CD4-positive, CD25-positive, alpha-beta regulatory T cell (primary cell): ENCODE data around the gene ETV6. TPM values are rescaled to one million over a fixed set of nuclear protein-coding genes. Genes with fewer than 3 reads are reported as not detected.

Experiments used
- ATAC-seq, 2 donors: fragments of 150-1000 bp; cut with Tn5 transposase; one replicate each; pipeline ENCODE4 v1.10.0; 2021; ENCODE audit warnings: low read depth in 2 of 2, moderate number of reproducible peaks in 2 of 2, moderate library complexity in 1 of 2
- DNase-seq, 3 donors: peaks; one replicate each; pipeline versions ENCODE4 v3.0.0 to v3.0.0-alpha.2; 2012 to 2022; ENCODE audit warnings: mixed read lengths in 1 of 3
- H3K27ac ChIP-seq: one replicate; pipeline ENCODE4 v1.7.0; 2013; ENCODE audit warnings: mild to moderate bottlenecking, low read length; ENCODE audit not compliant: insufficient read depth, poor library complexity, severe bottlenecking
- H3K27me3 ChIP-seq: one replicate; pipeline ENCODE4 v1.7.0; 2013; ENCODE audit warnings: low read length; ENCODE audit not compliant: control insufficient read depth, insufficient read depth
- H3K36me3 ChIP-seq: one replicate; pipeline ENCODE4 v1.7.0; 2013; ENCODE audit warnings: mild to moderate bottlenecking, low read length, moderate library complexity; ENCODE audit not compliant: control insufficient read depth, insufficient read depth
- H3K4me1 ChIP-seq: 2 replicates; pipeline ENCODE4 v1.7.0; 2013; ENCODE audit warnings: mild to moderate bottlenecking, low read length; ENCODE audit not compliant: insufficient read depth, control insufficient read depth, poor library complexity, severe bottlenecking
- H3K4me3 ChIP-seq: one replicate; pipeline ENCODE4 v1.7.0; 2013; ENCODE audit warnings: low read depth, mild to moderate bottlenecking, low read length, moderate library complexity
- H3K9me3 ChIP-seq, 2 experiments: 1 replicate in 1 of 2; 2 replicates in 1 of 2; pipeline ENCODE4 v1.7.0; 2013; ENCODE audit warnings: low read length in 2 of 2, mild to moderate bottlenecking in 1 of 2, moderate library complexity in 1 of 2; ENCODE audit not compliant: control insufficient read depth in 2 of 2
- H3K27ac Mint-ChIP-seq, 3 donors: one replicate each; pipeline ENCODE4 v1.8.0; 2020 to 2022; ENCODE audit warnings: mild to moderate bottlenecking in 3 of 3, mixed read lengths in 3 of 3, moderate library complexity in 2 of 3
- H3K27me3 Mint-ChIP-seq: one replicate; pipeline ENCODE4 v1.8.0; 2022; ENCODE audit warnings: mild to moderate bottlenecking, mixed read lengths
- H3K36me3 Mint-ChIP-seq: one replicate; pipeline ENCODE4 v1.8.0; 2020; ENCODE audit warnings: mixed read lengths
- H3K4me1 Mint-ChIP-seq, 4 donors: one replicate each; pipeline ENCODE4 v1.8.0; 2020 to 2022; ENCODE audit warnings: mixed read lengths in 4 of 4, mild to moderate bottlenecking in 1 of 4
- H3K4me3 Mint-ChIP-seq, 4 donors: one replicate each; pipeline ENCODE4 v1.8.0; 2020 to 2022; ENCODE audit warnings: mild to moderate bottlenecking in 4 of 4, mixed read lengths in 4 of 4, moderate library complexity in 3 of 4
- H3K9me3 Mint-ChIP-seq, 7 donors: one replicate each; pipeline ENCODE4 v1.8.0; 2020 to 2022; ENCODE audit warnings: mixed read lengths in 7 of 7, mild to moderate bottlenecking in 3 of 7, moderate library complexity in 2 of 7
- polyA plus RNA-seq, 4 donors: library from polyadenylated mRNA; unstranded; fragments of 300-500 nt; fragmentation: Illumina TruSeq; gene quantifications; one replicate each; pipeline ENCODE4 v1.2.3, GENCODE V29; 2021
- total RNA-seq: library from RNA; stranded (reverse); gene quantifications from one replicate; pipeline ENCODE4 v1.2.3, GENCODE V29; 2022

Gene ETV6
- total and polyA plus RNA-seq, 5 donors from 2014 or later = 2.5 to 62.5 (median 4.1) TPM

GRCh38 chr12:11819643-11820042, 170.2 kb downstream of the ETV6 start:
- Histone ChIP-seq H3K27ac (no peak overlapping the region), H3K9me3 (no peaks in the 10 kb centered on the region)
- ATAC-seq = no peak

GRCh38 chr12:11820476-11820875, 171.0 kb downstream of the ETV6 start:
- peaks cover 14 to 32% (median 21%) of the 10 kb centered on the region in 4 donors for H3K4me1 Mint-ChIP-seq
- no peaks in the 10 kb centered on the region for H3K36me3 ChIP-seq
- H3K4me3 Mint-ChIP-seq = no peak overlapping the region
- ATAC-seq = no peak
- H3K27me3 ChIP-seq = no peaks in the 10 kb centered on the region
- H3K9me3 Mint-ChIP-seq = peaks cover 0 to 2% (median 0%) of the 10 kb centered on the region in 7 donors
- H3K4me1 ChIP-seq = peaks cover 7% of the 10 kb centered on the region
- no peak overlapping the region for H3K4me3 ChIP-seq
- H3K27ac Mint-ChIP-seq = no peak overlapping the region
- H3K36me3 Mint-ChIP-seq = peaks cover 8% of the 10 kb centered on the region
- no peaks in the 10 kb centered on the region for H3K27me3 Mint-ChIP-seq
- no peak for DNase-seq
- H3K9me3 ChIP-seq = no peaks in the 10 kb centered on the region
- H3K27ac ChIP-seq = no peak overlapping the region

More at GRCh38 chr12:11819643-11820042, 170.2 kb downstream of the ETV6 start:
- H3K4me3 Mint-ChIP-seq = no peak overlapping the region
- peaks cover 14 to 27% (median 20%) of the 10 kb centered on the region in 4 donors for H3K4me1 Mint-ChIP-seq
- H3K27ac Mint-ChIP-seq = no peak overlapping the region
- Histone ChIP-seq H3K4me3 (no peak overlapping the region), H3K4me1 (peaks cover 7% of the 10 kb centered on the region), H3K27me3 (no peaks in the 10 kb centered on the region), H3K36me3 (no peaks in the 10 kb centered on the region)
- H3K36me3 Mint-ChIP-seq = peaks cover 3% of the 10 kb centered on the region
- H3K9me3 Mint-ChIP-seq = peaks cover 0 to 2% (median 0%) of the 10 kb centered on the region in 7 donors
- H3K27me3 Mint-ChIP-seq = no peaks in the 10 kb centered on the region
- DNase-seq = no peak

GRCh38 chr12:11821386-11822080, 172.1 kb downstream of the ETV6 start:
- Mint-ChIP-seq H3K27me3 (no peaks in the 10 kb centered on the region), H3K4me3 (no peak overlapping the region), H3K36me3 (peaks cover 8% of the 10 kb centered on the region), H3K9me3 (peaks cover 0 to 2% (median 0%) of the 10 kb centered on the region in 7 donors), H3K4me1 (peaks cover 14 to 32% (median 20%) of the 10 kb centered on the region in 4 donors), H3K27ac (peak overlapping the region in 1 of 3 donors; percentile 80)
- DNase-seq = no peak
- H3K9me3 ChIP-seq = no peaks in the 10 kb centered on the region
- H3K36me3 ChIP-seq = peaks cover 2% of the 10 kb centered on the region
- no peaks in the 10 kb centered on the region for H3K27me3 ChIP-seq
- ATAC-seq = no peak
- H3K4me3 ChIP-seq = peak overlapping the region; percentile 16
- no peak overlapping the region for H3K27ac ChIP-seq
- H3K4me1 ChIP-seq = peaks cover 7% of the 10 kb centered on the region

- H3K9me3 Mint-ChIP-seq = peaks cover 0 to 2% (median 0%) of the 10 kb centered on the region in 7 donors
- H3K4me1 Mint-ChIP-seq = peaks cover 13 to 32% (median 19%) of the 10 kb centered on the region in 4 donors
- H3K27ac ChIP-seq = no peak overlapping the region
- peaks cover 8% of the 10 kb centered on the region for H3K36me3 Mint-ChIP-seq
- H3K4me1 ChIP-seq = peaks cover 7% of the 10 kb centered on the region
- peaks cover 3% of the 10 kb centered on the region for H3K36me3 ChIP-seq
- DNase-seq (peak in 2 of 3 donors; percentile 5 to 16), ATAC-seq (peak in 1 of 2 donors; percentile 37)
- H3K4me3 Mint-ChIP-seq = peak overlapping the region in 2 of 4 donors; percentile 49 to 66
- H3K27me3 ChIP-seq = no peaks in the 10 kb centered on the region
- peak overlapping the region; percentile 16 for H3K4me3 ChIP-seq
- H3K27ac Mint-ChIP-seq = peak overlapping the region in 2 of 3 donors; percentile 80 to 88
- no peaks in the 10 kb centered on the region for H3K27me3 Mint-ChIP-seq
- no peaks in the 10 kb centered on the region for H3K9me3 ChIP-seq
Observed at GRCh38 chr12:11822081-11822834, 172.8 kb downstream of the ETV6 start.

GRCh38 chr12:11823043-11823442, 173.6 kb downstream of the ETV6 start:
- DNase-seq = no peak
- H3K9me3 ChIP-seq = no peaks in the 10 kb centered on the region
- H3K27ac ChIP-seq = no peak overlapping the region
- Mint-ChIP-seq H3K27ac (peak overlapping the region in 1 of 3 donors; percentile 80), H3K27me3 (no peaks in the 10 kb centered on the region), H3K9me3 (peaks cover 0 to 2% (median 0%) of the 10 kb centered on the region in 7 donors), H3K4me1 (peaks cover 10 to 32% (median 18%) of the 10 kb centered on the region in 4 donors), H3K36me3 (peaks cover 8% of the 10 kb centered on the region), H3K4me3 (no peak overlapping the region)
- ATAC-seq = no peak
- H3K4me1 ChIP-seq = peaks cover 7% of the 10 kb centered on the region
- no peaks in the 10 kb centered on the region for H3K27me3 ChIP-seq
- H3K36me3 ChIP-seq = peaks cover 3% of the 10 kb centered on the region
- no peak overlapping the region for H3K4me3 ChIP-seq

GRCh38 chr12:11823593-11823992, 174.1 kb downstream of the ETV6 start:
- Histone ChIP-seq H3K27me3 (no peaks in the 10 kb centered on the region), H3K36me3 (peaks cover 3% of the 10 kb centered on the region), H3K9me3 (no peaks in the 10 kb centered on the region), H3K4me1 (peaks cover 7% of the 10 kb centered on the region), H3K4me3 (no peak overlapping the region), H3K27ac (no peak overlapping the region)
- Mint-ChIP-seq H3K9me3 (peaks cover 0 to 2% (median 0%) of the 10 kb centered on the region in 7 donors), H3K36me3 (peaks cover 8% of the 10 kb centered on the region), H3K4me1 (peaks cover 10 to 32% (median 18%) of the 10 kb centered on the region in 4 donors), H3K27me3 (no peaks in the 10 kb centered on the region), H3K4me3 (no peak overlapping the region), H3K27ac (peak overlapping the region in 1 of 3 donors; percentile 32)
- DNase-seq (no peak), ATAC-seq (no peak)

GRCh38 chr12:11824069-11824468, 174.6 kb downstream of the ETV6 start:
- ATAC-seq (no peak), DNase-seq (no peak)
- Histone ChIP-seq H3K27me3 (no peaks in the 10 kb centered on the region), H3K27ac (no peak overlapping the region), H3K4me3 (no peak overlapping the region), H3K4me1 (peaks cover 7% of the 10 kb centered on the region), H3K9me3 (no peaks in the 10 kb centered on the region), H3K36me3 (peaks cover 5% of the 10 kb centered on the region)
- Mint-ChIP-seq H3K27ac (peak overlapping the region in 1 of 3 donors; percentile 17), H3K9me3 (peaks cover 0 to 2% (median 0%) of the 10 kb centered on the region in 7 donors), H3K4me3 (no peak overlapping the region), H3K27me3 (no peaks in the 10 kb centered on the region), H3K4me1 (peaks cover 10 to 32% (median 18%) of the 10 kb centered on the region in 4 donors), H3K36me3 (peaks cover 8% of the 10 kb centered on the region)
